Measurements from ENCODE around the gene CD19.
"Not testable (repeated sequence)": the region's sequence is repeated elsewhere in the genome, so short reads cannot be mapped to it uniquely, and the experiment has no call there.

CD19 gene

DNA sequence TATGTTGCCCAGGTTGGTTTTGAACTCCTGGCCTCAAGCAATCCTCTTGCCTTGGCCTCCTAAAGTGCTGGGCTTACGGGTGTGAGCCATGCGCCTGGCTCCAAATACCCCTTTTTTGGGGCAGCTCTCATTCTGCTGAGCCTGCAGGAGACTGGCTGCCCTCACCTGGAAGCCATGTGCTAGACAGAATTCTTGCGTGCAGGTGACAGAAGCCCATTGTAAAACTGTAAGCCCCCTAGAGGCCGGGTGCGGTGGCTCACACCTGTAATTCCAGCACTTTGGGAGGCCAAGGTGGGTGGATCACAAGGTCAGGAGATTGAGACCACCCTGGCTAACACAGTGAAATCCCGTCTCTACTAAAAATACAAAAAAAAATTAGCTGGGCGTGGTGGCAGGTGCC lies 48.6 kb downstream of the CD19 start:
- not testable (repeated sequence) for DNase-seq (ENCODE audit: extremely low read depth in 1 of 2, low read depth in 1 of 2)

DNA sequence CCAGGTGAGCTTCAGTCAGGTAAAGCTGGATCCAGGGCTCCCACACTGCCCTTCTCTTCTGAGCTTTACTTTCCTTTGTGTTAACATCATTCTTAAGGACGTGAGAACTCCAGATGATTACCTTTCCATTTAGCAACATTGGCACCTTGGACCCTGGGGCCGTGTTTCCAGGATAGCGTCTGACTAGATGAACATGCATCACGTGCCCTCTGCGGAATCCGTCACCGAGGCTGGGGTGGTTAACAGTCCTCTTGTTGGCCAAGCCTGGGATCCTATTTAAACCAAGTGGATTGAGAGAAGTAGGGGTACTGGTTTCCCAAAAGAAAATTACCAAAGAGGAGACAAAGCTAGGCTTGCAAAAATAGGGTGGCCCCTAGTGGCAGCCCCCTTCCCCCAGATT lies 49.2 kb downstream of the CD19 start:
- no peak for DNase-seq (ENCODE audit: extremely low read depth in 1 of 2, low read depth in 1 of 2)

DNA sequence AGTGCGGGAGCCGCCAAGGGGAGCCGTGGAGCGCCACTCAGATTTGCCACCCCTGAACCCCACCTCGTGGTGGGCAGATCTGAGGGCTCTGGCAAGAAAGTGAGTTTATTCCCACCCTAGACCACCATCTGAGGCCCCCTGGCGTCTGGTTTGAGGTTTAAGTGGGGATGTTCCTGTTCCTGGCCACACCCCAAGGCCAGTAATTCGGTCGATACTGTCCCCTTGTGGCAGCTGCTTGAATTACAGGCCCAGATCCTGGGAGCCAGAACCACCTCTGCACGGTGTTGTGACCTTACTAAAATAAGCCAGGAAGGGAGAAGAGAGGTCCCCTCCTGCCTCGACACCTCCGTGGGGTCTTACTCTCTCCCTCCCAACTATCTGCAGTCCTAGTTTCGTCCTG lies 49.7 kb downstream of the CD19 start:
- peak in 1 of 2 donors; percentile 42 for DNase-seq (ENCODE audit: extremely low read depth in 1 of 2, low read depth in 1 of 2)

DNA sequence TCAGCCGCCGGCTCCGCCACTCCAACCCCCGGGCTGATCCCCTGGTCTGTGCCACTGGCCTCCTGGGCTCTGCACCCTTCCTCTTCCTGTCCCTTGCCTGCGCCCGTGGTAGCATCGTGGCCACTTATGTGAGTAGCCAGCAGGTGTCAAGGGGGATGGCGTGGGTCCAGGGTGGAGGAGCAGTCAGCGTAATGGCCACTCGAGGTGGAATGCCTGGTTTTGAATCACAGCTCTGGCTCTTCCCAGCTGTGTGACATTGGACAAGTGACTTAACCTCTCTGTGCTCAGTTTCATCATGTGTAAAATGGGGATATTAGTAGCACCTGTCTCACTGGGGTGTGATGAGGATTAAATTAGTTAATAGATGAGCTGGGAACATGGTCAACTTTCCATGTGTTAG lies 50.6 kb downstream of the CD19 start:
- no peak for DNase-seq (ENCODE audit: extremely low read depth in 1 of 2, low read depth in 1 of 2)

DNA sequence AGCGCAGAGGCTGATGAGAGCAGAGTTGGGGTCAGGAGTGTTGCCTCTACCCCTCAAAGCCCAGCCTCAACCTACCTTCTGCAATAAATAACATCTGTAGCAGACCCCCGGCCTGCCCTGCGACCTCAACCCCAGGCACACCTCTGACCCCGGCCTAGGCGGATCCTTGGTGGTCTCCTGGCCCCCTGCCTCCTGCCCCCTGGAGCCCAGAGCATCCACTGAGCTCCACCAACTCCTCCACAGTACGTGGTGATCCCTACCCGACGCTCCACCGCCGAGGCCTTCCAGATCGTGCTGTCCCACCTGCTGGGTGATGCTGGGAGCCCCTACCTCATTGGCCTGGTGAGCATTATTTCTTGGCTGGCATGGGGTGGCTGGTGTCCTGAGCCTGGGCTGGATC lies 51.2 kb downstream of the CD19 start:
- no peak for DNase-seq (ENCODE audit: extremely low read depth in 1 of 2, low read depth in 1 of 2)

DNA sequence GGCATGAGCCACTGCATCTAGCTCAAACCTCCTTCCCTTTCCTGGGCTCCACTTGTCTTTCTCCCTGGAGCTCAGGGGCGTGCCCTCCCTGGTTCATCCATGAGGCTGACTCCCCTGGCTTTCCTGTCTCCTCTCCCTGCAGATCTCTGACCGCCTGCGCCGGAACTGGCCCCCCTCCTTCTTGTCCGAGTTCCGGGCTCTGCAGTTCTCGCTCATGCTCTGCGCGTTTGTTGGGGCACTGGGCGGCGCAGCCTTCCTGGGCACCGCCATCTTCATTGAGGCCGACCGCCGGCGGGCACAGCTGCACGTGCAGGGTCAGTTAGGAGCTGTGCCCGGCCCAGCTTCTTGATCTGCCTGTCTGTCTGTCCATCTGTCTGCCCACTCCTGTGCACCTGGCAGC lies 51.9 kb downstream of the CD19 start:
- DNase-seq (ENCODE audit: extremely low read depth in 1 of 2, low read depth in 1 of 2): no peak

DNA sequence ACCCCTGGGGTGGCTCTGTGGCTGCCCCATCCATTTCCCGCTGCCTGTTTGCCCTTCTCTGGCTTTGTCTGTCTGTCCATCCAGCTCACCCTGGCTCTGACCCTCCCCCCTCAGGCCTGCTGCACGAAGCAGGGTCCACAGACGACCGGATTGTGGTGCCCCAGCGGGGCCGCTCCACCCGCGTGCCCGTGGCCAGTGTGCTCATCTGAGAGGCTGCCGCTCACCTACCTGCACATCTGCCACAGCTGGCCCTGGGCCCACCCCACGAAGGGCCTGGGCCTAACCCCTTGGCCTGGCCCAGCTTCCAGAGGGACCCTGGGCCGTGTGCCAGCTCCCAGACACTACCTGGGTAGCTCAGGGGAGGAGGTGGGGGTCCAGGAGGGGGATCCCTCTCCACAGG lies 52.3 kb downstream of the CD19 start:
- DNase-seq (ENCODE audit: extremely low read depth in 1 of 2, low read depth in 1 of 2): no peak

DNA sequence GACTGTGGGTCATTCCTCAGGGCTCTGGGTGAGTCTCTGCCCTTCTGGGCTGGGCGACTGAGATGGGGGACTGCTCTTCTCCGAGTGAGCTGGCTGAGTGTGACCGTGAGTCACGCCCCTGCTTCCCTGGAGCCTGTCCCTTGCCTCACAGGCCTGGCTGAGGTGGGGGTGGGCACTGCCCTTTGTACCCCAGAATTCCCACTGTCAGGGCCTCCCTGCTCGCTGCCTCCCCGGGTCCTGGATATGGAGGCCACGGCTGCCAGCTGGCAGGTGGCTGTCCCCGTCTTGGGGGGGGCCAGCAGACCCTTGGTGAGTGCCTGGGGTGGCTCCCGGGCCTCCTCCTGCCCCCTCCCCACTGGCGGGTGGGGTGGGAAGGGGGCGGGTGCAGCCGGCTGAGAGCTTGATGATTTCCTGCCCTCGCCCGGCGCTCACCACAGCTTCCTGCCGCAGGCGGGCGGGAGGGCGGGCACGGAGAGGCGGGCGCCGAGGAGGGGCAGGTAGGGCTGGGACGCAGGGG lies 52.9 kb downstream of the CD19 start, which contains the start of gene LAT:
TSS of gene LAT (plus strand) at position 434 of the 517 bp plus-strand sequence. CDS start 366 bp downstream, outside the sequence.
- DNase-seq (ENCODE audit: extremely low read depth in 1 of 2, low read depth in 1 of 2): peak; percentile 57 to 66

DNA sequence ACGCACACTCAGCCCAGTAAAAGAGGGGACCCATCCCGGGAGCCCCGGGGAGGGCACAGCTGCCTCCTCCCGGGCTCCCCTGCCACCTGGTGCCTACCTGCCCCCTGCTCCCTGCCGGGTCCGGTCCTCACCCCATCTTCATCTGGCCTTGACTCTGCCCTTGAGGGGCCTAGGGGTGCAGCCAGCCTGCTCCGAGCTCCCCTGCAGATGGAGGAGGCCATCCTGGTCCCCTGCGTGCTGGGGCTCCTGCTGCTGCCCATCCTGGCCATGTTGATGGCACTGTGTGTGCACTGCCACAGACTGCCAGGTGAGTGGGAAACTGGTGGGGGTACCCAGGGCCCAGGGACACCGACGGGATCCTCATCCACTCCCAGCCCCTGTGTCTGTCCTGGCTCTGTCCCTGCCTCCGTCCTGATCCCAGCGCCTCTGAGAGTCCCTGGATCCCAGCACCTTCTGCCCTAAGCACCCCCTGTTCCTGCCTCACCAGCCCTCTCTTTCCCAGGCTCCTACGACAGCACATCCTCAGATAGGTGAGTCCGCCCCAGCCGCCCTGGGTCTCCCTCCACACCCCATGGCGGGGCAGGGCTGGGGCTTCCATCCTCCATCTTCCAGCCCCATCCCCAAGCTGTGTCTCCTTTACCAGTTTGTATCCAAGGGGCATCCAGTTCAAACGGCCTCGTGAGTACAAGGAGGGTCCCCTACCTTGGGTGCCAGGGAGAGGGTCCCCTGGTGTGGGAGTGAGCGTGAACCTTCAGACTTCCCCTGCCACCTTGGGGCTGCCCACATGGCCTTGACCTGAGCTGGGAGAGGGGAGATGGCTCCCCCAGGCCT lies 53.7 kb downstream of the CD19 start:
- DNase-seq (ENCODE audit: extremely low read depth in 1 of 2, low read depth in 1 of 2): no peak

DNA sequence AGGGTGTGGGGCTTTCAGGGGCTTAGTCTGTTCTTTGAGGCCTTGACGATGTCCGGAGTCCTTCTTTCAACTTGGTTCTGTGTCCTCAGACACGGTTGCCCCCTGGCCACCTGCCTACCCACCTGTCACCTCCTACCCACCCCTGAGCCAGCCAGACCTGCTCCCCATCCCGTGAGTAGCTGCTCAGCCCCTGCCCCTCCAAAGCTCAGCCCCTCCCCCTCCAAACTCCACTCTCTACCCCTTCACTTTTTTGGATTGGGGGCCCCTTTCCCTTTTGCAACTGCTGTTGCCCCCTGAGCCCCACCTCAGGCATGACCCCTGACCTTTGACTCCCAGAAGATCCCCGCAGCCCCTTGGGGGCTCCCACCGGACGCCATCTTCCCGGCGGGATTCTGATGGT lies 54.3 kb downstream of the CD19 start:
- DNase-seq (ENCODE audit: extremely low read depth in 1 of 2, low read depth in 1 of 2): no peak

DNA sequence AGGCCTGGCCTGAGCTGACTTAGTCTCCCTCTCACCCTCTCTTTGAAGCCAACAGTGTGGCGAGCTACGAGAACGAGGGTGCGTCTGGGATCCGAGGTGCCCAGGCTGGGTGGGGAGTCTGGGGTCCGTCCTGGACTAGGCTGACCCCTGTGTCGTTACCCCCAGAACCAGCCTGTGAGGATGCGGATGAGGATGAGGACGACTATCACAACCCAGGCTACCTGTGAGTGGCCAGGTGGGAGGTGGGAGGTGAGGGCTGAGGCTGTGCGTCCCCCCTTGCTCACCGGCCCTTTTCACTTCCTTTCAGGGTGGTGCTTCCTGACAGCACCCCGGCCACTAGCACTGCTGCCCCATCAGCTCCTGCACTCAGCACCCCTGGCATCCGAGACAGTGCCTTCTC lies 54.7 kb downstream of the CD19 start:
- no peak for DNase-seq (ENCODE audit: extremely low read depth in 1 of 2, low read depth in 1 of 2)

DNA sequence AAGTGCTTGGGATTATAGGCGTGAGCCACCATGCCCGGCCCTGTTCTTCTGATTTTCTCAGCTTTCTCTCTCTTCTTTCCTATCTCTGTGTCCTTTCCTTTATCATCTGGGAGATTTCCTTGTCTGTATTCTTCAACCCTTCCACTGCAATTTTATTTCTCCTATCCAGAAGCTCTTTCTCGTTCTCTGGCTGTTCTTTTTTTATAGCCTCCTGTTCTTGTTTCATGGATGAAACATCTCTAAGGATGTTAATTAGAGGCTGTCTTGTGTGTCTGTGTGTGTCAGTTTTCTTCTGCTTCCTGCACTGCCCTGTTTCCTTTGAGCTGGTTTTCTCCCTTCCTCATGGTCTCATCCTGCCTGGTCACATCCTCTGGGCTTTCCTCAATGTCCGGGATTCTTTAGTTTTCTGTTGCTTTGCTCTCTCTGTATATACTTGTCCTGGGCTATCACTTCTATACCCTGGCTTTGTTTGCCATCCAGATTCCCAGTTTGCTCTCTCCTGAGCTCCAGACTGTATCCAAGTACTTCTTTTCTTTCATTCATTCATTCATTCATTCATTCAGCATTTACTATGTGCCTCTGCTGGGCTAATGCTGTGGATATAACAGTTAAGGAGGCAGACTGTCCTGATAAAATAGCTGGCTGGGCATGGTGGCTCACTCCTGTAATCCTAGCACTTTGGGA lies 55.5 kb downstream of the CD19 start:
- DNase-seq (ENCODE audit: extremely low read depth in 1 of 2, low read depth in 1 of 2): no peak
